Measurements from ENCODE around the gene LRFN2. TPM values are rescaled to one million over a fixed set of nuclear protein-coding genes. Genes with fewer than 3 reads are reported as not detected.

LRFN2 gene
- total RNA-seq, 4 donors from 2014 or later, result 0.14 to 0.34 TPM; not detected in 2

DNA sequence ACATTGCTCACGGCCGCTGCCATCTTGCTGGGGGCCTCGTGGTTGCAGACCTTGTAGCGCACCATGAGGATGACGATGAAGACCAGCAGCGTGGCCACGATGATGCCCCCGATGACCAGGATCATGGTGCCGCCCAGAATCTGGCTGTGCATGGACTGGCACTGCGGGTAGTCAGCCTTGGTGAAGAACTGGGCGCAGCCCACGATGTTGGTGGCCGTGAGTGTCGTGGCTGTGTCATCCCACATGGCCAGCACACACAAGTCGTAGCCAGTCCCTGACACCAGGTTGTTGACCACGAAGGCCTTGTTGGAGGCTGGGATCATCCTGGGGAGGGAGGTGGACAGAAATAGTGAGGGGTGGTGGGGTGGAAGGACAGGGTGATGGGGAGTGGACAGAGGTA lies 194.6 kb downstream of the LRFN2 start:
- H3K4me3 ChIP-seq, result no peak overlapping the region
- no peak for DNase-seq
- H3K27ac ChIP-seq, result no peak overlapping the region
- H3K9me3 ChIP-seq, result no peaks in the 10 kb centered on the region
- no peaks in the 10 kb centered on the region for H3K4me1 ChIP-seq
- intact Hi-C loops (cut with DNase I; ENCODE audit: low total_unique reads), result no loop called here
- no peaks in the 10 kb centered on the region for H3K36me3 ChIP-seq
- TF ChIP-seq, protein P1, sequence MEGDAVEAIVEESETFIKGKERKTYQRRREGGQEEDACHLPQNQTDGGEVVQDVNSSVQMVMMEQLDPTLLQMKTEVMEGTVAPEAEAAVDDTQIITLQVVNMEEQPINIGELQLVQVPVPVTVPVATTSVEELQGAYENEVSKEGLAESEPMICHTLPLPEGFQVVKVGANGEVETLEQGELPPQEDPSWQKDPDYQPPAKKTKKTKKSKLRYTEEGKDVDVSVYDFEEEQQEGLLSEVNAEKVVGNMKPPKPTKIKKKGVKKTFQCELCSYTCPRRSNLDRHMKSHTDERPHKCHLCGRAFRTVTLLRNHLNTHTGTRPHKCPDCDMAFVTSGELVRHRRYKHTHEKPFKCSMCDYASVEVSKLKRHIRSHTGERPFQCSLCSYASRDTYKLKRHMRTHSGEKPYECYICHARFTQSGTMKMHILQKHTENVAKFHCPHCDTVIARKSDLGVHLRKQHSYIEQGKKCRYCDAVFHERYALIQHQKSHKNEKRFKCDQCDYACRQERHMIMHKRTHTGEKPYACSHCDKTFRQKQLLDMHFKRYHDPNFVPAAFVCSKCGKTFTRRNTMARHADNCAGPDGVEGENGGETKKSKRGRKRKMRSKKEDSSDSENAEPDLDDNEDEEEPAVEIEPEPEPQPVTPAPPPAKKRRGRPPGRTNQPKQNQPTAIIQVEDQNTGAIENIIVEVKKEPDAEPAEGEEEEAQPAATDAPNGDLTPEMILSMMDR (IDR thresholded peaks at IDR 0.05), result no peak
- TF ChIP-seq POLR2A (IDR thresholded peaks at IDR 0.05), result no peak
- no peaks in the 10 kb centered on the region for H3K27me3 ChIP-seq

DNA sequence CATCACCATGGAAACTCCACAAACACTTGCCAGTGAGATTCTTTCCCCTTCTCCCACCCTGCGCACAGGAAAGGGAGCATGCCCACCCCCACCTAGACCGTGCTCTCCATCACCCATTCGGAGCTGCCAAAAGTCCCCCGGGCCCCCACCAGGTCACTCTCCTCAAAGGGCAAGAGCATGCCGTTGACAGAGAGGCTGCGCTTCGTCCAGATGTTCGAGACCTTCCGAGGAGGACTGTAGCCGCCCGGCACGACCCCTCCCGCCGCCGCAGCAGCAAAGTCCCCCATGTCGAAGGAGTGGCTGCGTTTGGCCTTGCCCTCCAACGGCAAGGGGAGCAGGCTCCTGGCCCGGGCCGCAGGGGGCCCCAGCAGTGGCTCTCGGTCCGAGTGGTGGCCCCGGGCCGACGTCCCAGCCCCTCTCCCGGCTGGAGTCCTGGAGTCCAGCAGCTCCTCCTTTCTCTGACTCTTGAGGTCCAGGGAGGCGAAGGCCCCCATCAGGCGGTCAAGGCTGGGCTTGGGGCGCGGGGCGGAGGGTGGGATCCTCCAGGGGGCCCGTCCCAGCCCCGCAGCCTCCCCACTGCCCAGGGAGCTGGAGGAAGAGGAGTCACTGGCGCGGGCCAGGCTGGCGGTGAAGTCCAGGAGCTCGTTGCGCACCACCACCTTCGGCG lies 195.2 kb downstream of the LRFN2 start:
- no peak for DNase-seq
- H3K27ac ChIP-seq, result no peak overlapping the region
- no peaks in the 10 kb centered on the region for H3K36me3 ChIP-seq
- intact Hi-C loops (cut with DNase I; ENCODE audit: low total_unique reads), result no loop called here
- TF ChIP-seq, protein P1 (IDR thresholded peaks at IDR 0.05), result no peak
- TF ChIP-seq POLR2A (IDR thresholded peaks at IDR 0.05), result no peak
- H3K9me3 ChIP-seq, result no peaks in the 10 kb centered on the region
- no peak overlapping the region for H3K4me3 ChIP-seq
- H3K27me3 ChIP-seq, result no peaks in the 10 kb centered on the region
- no peaks in the 10 kb centered on the region for H3K4me1 ChIP-seq

DNA sequence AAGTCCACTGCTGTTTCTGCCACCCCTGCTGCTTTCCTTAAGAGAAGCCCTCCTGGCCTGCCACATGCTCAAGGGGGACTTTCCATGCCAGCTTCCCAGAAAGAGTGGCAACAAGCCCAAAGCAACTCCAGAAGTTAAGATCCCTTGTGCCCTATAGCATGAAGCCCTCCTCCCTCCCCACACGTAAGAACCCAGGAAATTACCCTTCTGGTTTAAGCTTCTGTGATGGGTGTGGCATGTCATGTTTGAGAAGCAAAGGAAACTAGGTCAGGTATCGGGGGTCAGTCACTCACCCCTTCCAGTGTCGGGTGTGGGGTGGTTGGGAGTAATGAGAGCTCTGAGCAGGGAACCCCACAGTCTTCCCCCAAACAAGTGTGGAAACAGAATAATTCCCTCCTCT lies 196.1 kb downstream of the LRFN2 start:
- TF ChIP-seq, protein P1 (IDR thresholded peaks at IDR 0.05), result no peak
- no peak for TF ChIP-seq POLR2A (IDR thresholded peaks at IDR 0.05)
- Histone ChIP-seq H3K4me3 (no peak overlapping the region), H3K27ac (no peak overlapping the region), H3K27me3 (no peaks in the 10 kb centered on the region), H3K4me1 (no peaks in the 10 kb centered on the region), H3K36me3 (no peaks in the 10 kb centered on the region), H3K9me3 (no peaks in the 10 kb centered on the region)
- no peak for DNase-seq
- intact Hi-C loops (cut with DNase I; ENCODE audit: low total_unique reads), result no loop called here

DNA sequence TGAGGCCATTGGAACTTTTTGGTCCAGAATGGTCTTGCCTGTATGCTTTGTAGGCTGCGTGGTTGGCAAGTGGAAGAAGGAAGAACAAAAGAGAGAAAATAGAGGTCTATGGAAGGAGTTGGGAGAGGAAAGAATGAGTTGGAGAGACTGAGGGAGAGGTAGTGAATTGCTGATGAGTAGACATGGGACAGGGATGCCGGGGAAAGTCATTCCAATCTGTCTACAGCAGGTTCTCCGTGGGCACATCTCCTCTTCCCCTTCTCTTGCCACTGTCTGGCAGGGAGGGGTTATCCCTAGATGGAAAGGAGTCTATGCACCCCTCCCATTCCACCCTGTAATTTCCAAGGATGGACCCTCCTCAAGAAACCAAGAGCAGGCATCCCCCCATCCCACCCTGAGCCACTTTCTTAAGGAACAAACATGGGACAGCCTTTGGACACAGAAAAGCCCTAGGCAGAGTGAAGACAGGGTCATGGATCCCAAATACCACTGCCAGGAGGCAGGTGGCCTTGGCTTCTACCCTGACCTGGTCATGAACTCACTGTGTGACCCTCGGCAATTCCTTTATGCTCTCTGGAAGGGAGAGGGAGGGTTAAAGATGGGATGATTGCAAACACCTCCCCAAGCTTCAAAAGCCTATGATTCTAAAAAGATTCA lies 196.9 kb downstream of the LRFN2 start:
- Histone ChIP-seq H3K27ac (no peak overlapping the region), H3K4me1 (no peaks in the 10 kb centered on the region), H3K27me3 (no peaks in the 10 kb centered on the region), H3K36me3 (no peaks in the 10 kb centered on the region), H3K4me3 (no peak overlapping the region), H3K9me3 (no peaks in the 10 kb centered on the region)
- no peak for TF ChIP-seq POLR2A (IDR thresholded peaks at IDR 0.05)
- TF ChIP-seq, protein P1 (IDR thresholded peaks at IDR 0.05), result no peak
- DNase-seq, result no peak
- intact Hi-C loops (cut with DNase I; ENCODE audit: low total_unique reads), result no loop called here

DNA sequence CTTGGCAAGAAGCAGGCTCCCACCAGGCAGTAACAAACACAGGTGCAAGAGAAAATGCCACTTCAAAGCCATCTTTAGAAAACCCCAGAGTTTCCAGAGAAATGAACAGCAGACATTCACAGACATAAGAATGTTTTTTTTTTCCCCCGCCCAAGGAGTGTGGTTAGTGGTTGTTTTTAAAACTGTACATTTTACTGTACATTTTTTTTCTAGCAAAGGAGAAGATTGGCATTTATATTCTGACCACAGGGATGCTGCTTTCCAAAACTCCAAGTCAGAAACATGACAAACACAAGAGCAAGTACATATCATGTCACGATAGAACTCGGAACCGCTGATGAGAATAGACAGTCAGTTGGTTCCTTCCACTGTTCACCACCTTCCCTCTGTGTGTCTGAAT lies 197.9 kb downstream of the LRFN2 start:
- Histone ChIP-seq H3K36me3 (no peaks in the 10 kb centered on the region), H3K27ac (no peak overlapping the region), H3K4me3 (no peak overlapping the region), H3K4me1 (no peaks in the 10 kb centered on the region), H3K9me3 (no peaks in the 10 kb centered on the region), H3K27me3 (no peaks in the 10 kb centered on the region)
- no peak for TF ChIP-seq POLR2A (IDR thresholded peaks at IDR 0.05)
- TF ChIP-seq, protein P1 (IDR thresholded peaks at IDR 0.05), result no peak
- intact Hi-C loops (cut with DNase I; ENCODE audit: low total_unique reads), result no loop called here
- no peak for DNase-seq
